Measurements from ENCODE around the gene PCDH9.

PCDH9 gene

DNA sequence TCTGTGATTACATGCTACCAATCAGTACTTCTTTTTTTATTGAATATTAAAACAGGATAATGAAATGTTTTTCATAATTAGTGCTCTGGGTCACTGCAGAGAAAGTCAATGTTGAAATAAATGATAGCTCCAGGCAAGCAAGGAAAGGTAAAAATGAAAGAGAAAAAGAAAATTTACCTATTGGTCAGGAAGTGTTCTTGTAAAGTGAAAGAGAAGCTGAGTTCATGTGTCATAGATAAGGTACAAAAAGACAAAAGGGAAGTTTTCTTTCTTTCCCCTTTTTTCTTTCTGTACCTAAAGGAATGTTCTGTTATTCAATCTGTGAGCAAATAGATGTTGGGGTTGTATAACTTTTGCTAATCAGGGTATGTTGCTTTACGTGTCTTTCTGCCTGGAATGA, 197.0 kb downstream of the PCDH9 start:
- ChIA-PET CTCF (no interaction called here), POLR2A (no interaction called here)
- TF ChIP-seq, protein P1, sequence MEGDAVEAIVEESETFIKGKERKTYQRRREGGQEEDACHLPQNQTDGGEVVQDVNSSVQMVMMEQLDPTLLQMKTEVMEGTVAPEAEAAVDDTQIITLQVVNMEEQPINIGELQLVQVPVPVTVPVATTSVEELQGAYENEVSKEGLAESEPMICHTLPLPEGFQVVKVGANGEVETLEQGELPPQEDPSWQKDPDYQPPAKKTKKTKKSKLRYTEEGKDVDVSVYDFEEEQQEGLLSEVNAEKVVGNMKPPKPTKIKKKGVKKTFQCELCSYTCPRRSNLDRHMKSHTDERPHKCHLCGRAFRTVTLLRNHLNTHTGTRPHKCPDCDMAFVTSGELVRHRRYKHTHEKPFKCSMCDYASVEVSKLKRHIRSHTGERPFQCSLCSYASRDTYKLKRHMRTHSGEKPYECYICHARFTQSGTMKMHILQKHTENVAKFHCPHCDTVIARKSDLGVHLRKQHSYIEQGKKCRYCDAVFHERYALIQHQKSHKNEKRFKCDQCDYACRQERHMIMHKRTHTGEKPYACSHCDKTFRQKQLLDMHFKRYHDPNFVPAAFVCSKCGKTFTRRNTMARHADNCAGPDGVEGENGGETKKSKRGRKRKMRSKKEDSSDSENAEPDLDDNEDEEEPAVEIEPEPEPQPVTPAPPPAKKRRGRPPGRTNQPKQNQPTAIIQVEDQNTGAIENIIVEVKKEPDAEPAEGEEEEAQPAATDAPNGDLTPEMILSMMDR (IDR thresholded peaks at IDR 0.05; ENCODE audit: insufficient read depth, low read length, missing control alignments): no peak
- DNase-seq (ENCODE audit: low read depth, low spot score): no peak
- H3K4me3 ChIP-seq (ENCODE audit: low read depth, low read length): no peak overlapping the region

DNA sequence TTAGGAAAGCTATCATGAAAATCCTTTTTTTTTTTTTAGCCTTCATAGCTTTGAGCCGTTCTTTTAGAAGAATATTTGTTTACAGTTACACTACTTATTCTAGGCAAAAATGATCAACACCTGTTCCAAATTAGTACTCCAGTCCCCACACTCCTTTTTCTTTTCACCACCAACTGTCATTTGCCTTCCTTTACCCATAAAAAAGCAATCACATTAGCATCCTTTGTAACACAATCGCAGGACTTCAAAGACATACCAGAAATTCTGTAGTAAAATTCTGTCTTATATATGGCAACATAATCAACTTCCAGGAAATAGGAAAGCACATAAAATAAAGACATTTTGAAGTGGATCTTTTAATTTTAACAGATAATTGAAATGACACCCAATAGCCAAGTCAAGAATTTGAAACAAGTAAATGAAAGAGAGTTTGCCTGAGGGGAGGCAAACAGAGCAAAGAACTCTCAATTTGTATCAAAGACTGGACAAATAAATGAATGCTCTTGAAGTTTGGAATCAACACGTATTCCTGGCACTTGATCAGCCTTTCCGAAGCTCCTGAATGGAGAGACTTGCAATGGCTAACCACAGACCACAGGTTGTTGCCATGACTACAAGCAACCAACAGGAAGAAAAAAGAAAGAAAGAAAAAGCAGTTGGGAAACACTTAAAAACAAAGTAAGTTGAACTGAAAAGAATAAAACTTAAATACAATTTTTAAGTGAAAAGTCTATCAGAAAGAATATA, 206.8 kb downstream of the PCDH9 start:
- CTCF ChIA-PET: interaction anchor here (0.5 kb wide), 1 partner anchor 28 kb away, joined by 3 read pairs; no protein-coding TSS in a partner anchor

DNA sequence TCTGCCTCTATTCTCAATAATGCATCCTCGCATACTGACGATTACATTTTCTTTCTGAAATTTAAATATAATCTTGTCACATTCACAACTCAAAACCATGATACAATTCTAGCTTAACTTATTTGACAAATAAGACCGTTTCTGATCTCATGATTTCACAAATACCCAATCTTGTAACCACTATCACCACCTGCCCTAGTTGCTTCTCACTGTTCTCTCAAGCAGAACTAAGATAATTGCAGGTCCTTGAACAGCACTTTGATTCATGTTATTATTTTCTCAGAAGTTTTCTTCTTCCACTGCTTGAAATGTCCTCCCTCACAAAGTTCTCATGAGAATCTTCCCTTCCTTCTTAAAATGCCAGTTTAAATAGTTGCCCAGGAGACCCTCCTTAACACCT, 211.4 kb downstream of the PCDH9 start:
- ChIA-PET CTCF (no interaction called here), POLR2A (no interaction called here)
- DNase-seq (ENCODE audit: low read depth, low spot score): no peak
- no peak overlapping the region for H3K4me3 ChIP-seq (ENCODE audit: low read depth, low read length)
- TF ChIP-seq, protein P1 (IDR thresholded peaks at IDR 0.05; ENCODE audit: insufficient read depth, low read length, missing control alignments): no peak

More for the DNA sequence above, 206.8 kb downstream of the PCDH9 start:
- no peak overlapping the region for H3K4me3 ChIP-seq (ENCODE audit: low read depth, low read length)
- TF ChIP-seq, protein P1 (IDR thresholded peaks at IDR 0.05; ENCODE audit: insufficient read depth, low read length, missing control alignments): no peak
- POLR2A ChIA-PET: no interaction called here
- DNase-seq (ENCODE audit: low read depth, low spot score): peak; percentile 34

DNA sequence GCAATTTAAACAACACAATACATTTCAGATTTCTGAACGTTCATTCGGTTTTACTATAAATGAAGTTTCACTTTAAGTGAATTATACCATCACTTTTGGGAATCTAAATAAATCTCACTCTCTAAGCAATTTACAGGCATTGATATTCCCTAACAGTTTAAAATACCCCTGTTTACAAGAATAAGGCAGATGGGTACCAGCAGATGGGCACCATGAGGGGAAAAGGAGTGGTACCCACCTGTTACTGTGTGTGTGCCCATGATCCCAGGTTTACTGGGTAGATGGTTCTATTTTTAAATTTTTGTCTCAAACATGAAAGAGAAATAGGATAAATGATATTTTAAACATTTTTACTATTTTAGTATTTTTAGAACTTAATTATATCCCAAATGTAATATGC, 212.9 kb downstream of the PCDH9 start:
- CTCF ChIA-PET: no interaction called here
- TF ChIP-seq, protein P1 (IDR thresholded peaks at IDR 0.05; ENCODE audit: insufficient read depth, low read length, missing control alignments): no peak

DNA sequence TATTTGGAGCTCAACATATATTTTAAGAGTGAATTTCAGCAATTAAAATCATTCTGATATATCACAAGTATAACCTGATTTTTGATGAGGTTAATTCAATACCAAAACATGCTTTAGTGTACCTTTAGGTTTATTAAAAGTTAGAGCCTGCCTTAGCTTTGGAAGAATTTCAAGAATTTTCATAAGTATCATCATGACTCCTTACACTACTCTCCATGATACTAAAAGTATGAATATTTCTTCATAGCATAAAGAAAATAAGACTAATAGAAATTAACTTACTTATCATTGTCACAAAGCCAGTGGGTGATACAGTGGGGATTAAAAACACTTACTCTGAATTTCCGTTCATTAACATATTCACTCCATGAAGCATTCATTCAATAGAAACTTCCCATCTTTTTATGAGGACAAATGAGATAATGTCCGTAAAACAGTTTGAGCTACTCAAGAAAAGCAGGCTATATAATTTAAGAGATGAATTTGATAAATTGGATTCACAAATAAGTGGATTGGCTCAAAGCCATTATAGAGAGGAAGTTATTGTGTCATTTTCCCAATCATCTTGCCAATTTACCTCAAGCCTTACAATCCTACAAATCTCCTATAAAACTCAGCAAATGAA, 214.0 kb downstream of the PCDH9 start:
- H3K4me3 ChIP-seq (ENCODE audit: low read depth, low read length): no peak overlapping the region
- no peak for DNase-seq (ENCODE audit: low read depth, low spot score)
- TF ChIP-seq, protein P1 (IDR thresholded peaks at IDR 0.05; ENCODE audit: insufficient read depth, low read length, missing control alignments): no peak
- ChIA-PET POLR2A (no interaction called here), CTCF (interaction anchor here (0.7 kb wide), 1 partner anchor 22 kb away, joined by 4 read pairs; no protein-coding TSS in a partner anchor)

More for the DNA sequence above, 212.9 kb downstream of the PCDH9 start:
- no peak for DNase-seq (ENCODE audit: low read depth, low spot score)
- POLR2A ChIA-PET: no interaction called here
- no peak overlapping the region for H3K4me3 ChIP-seq (ENCODE audit: low read depth, low read length)

DNA sequence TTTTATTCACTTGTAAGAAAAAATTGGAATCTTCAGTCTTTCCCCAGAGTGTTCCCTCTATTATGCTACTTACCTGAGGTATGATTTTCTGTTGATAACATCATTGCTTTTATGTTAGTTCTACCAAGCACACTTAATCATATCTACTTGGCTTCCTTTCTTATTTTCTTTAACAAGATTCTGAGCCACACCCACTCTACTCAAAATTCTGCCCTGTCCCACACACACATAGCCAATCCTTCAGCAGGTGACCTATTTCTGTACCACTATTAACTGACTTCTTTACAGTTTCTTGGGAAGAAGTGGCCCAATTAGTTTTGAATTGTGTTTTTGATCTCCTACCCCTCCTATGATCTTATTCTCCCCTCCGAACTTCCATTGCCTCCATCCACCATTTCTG, 215.7 kb downstream of the PCDH9 start:
- CTCF ChIA-PET: no interaction called here
- H3K4me3 ChIP-seq (ENCODE audit: low read depth, low read length): no peak overlapping the region
- POLR2A ChIA-PET: no interaction called here
- no peak for DNase-seq (ENCODE audit: low read depth, low spot score)
- TF ChIP-seq, protein P1 (IDR thresholded peaks at IDR 0.05; ENCODE audit: insufficient read depth, low read length, missing control alignments): no peak
